Panc1 (cell line): ENCODE results near the gene EXOC3L4. TPM values are rescaled to one million over a fixed set of nuclear protein-coding genes. Genes with fewer than 3 reads are reported as not detected.
A peak's percentile ranks its signal among the peaks of the same experiment; 100 is the strongest.

Experiments
- ATAC-seq: fragments of 200-7000 bp; cut with Tn5 transposase; 2 replicates; pipeline ENCODE4 v1.9.1; 2020; ENCODE audit warnings: mild to moderate bottlenecking, moderate library complexity
- BruUV-seq: library from RNA; stranded (reverse); fragments of 400-500 nt; replicated peaks from 2 replicates; lab custom pipeline; 2021; lab: Mats Ljungman, UMichigan
- CTCF ChIA-PET: fragments of 300-600 bp; sonication (Branson Sonifier 250); formaldehyde crosslinking; loops from one replicate; lab custom pipeline; 2022; ENCODE audit warnings: antibody characterized with exemption; lab: Charles Lee
- POLR2A ChIA-PET: fragments of 300-600 bp; sonication (Branson Sonifier 250); formaldehyde crosslinking; loops from one replicate; lab custom pipeline; 2022; ENCODE audit warnings: antibody characterized with exemption; lab: Charles Lee
- DNase-seq: peaks from one replicate; pipeline ENCODE4 v3.0.0-alpha.2; 2010; ENCODE audit warnings: low read depth, low spot score
- H3K27ac ChIP-seq: 2 replicates; pipeline ENCODE4 v1.5.1; 2011; ENCODE audit warnings: mild to moderate bottlenecking, low read length, inconsistent platforms
- H3K27me3 ChIP-seq: fragments of 200-500 bp; sonication (Bioruptor generic); 2 replicates; pipeline ENCODE4 v1.6.0; 2014; ENCODE audit warnings: low read length, inconsistent platforms; ENCODE audit not compliant: control insufficient read depth, insufficient read depth
- H3K36me3 ChIP-seq: fragments of 200-500 bp; sonication (Bioruptor generic); 2 replicates; pipeline ENCODE4 v1.5.1; 2014; ENCODE audit warnings: inconsistent platforms, mild to moderate bottlenecking, low read length, moderate library complexity; ENCODE audit not compliant: control insufficient read depth, insufficient read depth
- H3K4me1 ChIP-seq: 2 replicates; pipeline ENCODE4 v1.5.1; 2011; ENCODE audit warnings: inconsistent platforms, mild to moderate bottlenecking, low read length, moderate library complexity; ENCODE audit not compliant: control insufficient read depth, insufficient read depth
- H3K4me3 ChIP-seq, 2 experiments: 2 replicates each; pipeline ENCODE4 v1.5.1; 2011 to 2012; ENCODE audit warnings: low read depth in 2 of 2, low read length in 2 of 2, mild to moderate bottlenecking in 2 of 2, inconsistent platforms in 1 of 2, moderate library complexity in 1 of 2
- H3K9me3 ChIP-seq: fragments of 200-500 bp; sonication (Bioruptor generic); 2 replicates; pipeline ENCODE4 v1.5.1; 2014; ENCODE audit warnings: low read depth, mild to moderate bottlenecking, inconsistent platforms, low read length, moderate library complexity; ENCODE audit not compliant: control insufficient read depth, insufficient read depth
- POLR2AphosphoS5 ChIP-seq: IDR thresholded peaks from 2 replicates; pipeline ENCODE4 v1.6.1; 2012; ENCODE audit warnings: mild to moderate bottlenecking, low read depth, low read length, moderate library complexity
- SIN3A ChIP-seq: IDR thresholded peaks from 2 replicates; pipeline ENCODE4 v1.6.1; 2012; ENCODE audit warnings: low read depth, mild to moderate bottlenecking, low read length, moderate library complexity, borderline replicate concordance; ENCODE audit not compliant: insufficient read depth
- TCF7L2 ChIP-seq: IDR thresholded peaks from 2 replicates; pipeline ENCODE4 v1.6.1; 2011; ENCODE audit warnings: mild to moderate bottlenecking, low read depth, low read length, inconsistent platforms
- in situ Hi-C: cut with HindIII; loops from 2 replicates; pipeline ENCODE4 v1.10.0; 2016; ENCODE audit warnings: low sequenced_read_pairs, low pct_unique_long_range_greater_than_20kb
- intact Hi-C: fragments of 100-400 bp; cut with micrococcal nuclease; formaldehyde crosslinking; loops from one replicate; pipeline ENCODE4 v1.10.0; 2022; ENCODE audit not compliant: unreplicated experiment
- total RNA-seq: library from RNA; stranded (reverse); gene quantifications from one replicate; pipeline ENCODE4 v1.2.1, GENCODE V29; 2021; ENCODE audit not compliant: unreplicated experiment
- TF ChIP-seq, protein P1 (sequence below), 2 experiments: IDR thresholded peaks; 2 replicates each; pipeline ENCODE4 v1.6.1; 2011 to 2012; ENCODE audit warnings: low read depth in 2 of 2, control low read depth in 1 of 2, low read length in 1 of 2, mild to moderate bottlenecking in 1 of 2, moderate library complexity in 1 of 2; ENCODE audit not compliant: insufficient read depth in 1 of 2
- TF ChIP-seq, protein P2 (sequence below): fragments of 450-650 bp; IDR thresholded peaks from 2 replicates; pipeline ENCODE4 v1.5.1; 2017; ENCODE audit warnings: mild to moderate bottlenecking

EXOC3L4 gene
- total RNA-seq, 1 experiment from 2014 or later: 2.6 TPM

DNA sequence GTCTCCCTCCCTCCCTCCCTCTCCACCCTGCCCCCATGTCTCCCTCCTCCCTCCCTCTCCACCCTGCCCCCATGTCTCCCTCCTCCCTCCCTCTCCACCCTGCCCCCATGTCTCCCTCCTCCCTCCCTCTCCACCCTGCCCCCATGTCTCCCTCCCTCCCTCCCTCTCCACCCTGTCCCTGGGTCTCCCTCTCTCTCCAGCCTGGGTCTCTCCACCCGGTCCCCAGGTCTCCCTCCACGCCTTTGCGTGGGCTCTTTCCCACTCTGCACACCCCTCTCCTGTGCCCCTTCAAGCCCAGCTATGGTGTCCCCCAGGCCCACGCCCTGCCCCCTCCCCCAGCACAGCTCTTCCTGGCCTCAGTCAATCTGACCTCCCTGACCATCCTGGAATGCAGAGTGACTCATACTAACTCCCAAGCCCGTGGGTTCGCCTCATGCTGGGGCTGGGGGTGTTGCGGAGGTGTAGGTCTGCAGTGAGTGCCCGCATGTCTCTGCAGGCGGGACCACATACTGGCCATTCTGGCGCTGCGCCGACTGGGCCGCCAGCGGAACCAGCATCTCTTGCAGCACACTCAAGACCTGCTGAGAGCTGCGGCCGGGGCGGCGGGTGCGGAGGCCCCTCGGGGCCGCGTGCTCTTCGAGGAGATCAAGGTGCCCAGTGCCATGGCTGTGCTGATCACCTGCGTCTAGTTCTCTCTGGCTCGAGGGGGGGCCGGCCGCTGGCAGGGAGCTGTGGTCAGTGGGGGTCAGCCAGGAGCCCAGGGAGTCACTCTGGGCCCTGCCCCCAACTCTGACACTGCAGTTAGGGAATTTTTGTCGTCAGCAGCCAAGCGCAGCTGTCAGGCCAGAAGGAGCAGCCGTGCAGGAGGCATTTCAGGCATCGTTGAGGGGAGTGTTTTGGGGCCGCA, 15.3 kb downstream of the EXOC3L4 start:
- Histone ChIP-seq H3K36me3 (no peaks in the 10 kb centered on the region), H3K27me3 (no peaks in the 10 kb centered on the region), H3K27ac (peak overlapping the region; percentile 82), H3K9me3 (no peaks in the 10 kb centered on the region), H3K4me3 (peak overlapping the region in 1 of 2 experiments; percentile 8; a peak in 1 of 4 replicates), H3K4me1 (peaks cover 59% of the 10 kb centered on the region)
- ATAC-seq: peak; percentile 67
- in situ Hi-C loops: no loop called here
- POLR2A ChIA-PET: no interaction called here
- no TSS peak for BruUV-seq
- intact Hi-C loops: loop anchor here (10.0 kb wide), 1 partner anchor 185 kb away; no protein-coding TSS in a partner anchor
- DNase-seq: no peak
- CTCF ChIA-PET: interaction anchor here (0.6 kb wide), 1 partner anchor 183 kb away, joined by 4 read pairs; no protein-coding TSS in a partner anchor
- TF ChIP-seq TCF7L2 (no peak), POLR2AphosphoS5 (no peak), SIN3A (no peak)
- TF ChIP-seq, protein P1, sequence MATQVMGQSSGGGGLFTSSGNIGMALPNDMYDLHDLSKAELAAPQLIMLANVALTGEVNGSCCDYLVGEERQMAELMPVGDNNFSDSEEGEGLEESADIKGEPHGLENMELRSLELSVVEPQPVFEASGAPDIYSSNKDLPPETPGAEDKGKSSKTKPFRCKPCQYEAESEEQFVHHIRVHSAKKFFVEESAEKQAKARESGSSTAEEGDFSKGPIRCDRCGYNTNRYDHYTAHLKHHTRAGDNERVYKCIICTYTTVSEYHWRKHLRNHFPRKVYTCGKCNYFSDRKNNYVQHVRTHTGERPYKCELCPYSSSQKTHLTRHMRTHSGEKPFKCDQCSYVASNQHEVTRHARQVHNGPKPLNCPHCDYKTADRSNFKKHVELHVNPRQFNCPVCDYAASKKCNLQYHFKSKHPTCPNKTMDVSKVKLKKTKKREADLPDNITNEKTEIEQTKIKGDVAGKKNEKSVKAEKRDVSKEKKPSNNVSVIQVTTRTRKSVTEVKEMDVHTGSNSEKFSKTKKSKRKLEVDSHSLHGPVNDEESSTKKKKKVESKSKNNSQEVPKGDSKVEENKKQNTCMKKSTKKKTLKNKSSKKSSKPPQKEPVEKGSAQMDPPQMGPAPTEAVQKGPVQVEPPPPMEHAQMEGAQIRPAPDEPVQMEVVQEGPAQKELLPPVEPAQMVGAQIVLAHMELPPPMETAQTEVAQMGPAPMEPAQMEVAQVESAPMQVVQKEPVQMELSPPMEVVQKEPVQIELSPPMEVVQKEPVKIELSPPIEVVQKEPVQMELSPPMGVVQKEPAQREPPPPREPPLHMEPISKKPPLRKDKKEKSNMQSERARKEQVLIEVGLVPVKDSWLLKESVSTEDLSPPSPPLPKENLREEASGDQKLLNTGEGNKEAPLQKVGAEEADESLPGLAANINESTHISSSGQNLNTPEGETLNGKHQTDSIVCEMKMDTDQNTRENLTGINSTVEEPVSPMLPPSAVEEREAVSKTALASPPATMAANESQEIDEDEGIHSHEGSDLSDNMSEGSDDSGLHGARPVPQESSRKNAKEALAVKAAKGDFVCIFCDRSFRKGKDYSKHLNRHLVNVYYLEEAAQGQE (IDR thresholded peaks at IDR 0.05; ENCODE audit: insufficient read depth in 1 of 2, low read depth in 2 of 2, low read length in 1 of 2): no peak
- TF ChIP-seq, protein P2, sequence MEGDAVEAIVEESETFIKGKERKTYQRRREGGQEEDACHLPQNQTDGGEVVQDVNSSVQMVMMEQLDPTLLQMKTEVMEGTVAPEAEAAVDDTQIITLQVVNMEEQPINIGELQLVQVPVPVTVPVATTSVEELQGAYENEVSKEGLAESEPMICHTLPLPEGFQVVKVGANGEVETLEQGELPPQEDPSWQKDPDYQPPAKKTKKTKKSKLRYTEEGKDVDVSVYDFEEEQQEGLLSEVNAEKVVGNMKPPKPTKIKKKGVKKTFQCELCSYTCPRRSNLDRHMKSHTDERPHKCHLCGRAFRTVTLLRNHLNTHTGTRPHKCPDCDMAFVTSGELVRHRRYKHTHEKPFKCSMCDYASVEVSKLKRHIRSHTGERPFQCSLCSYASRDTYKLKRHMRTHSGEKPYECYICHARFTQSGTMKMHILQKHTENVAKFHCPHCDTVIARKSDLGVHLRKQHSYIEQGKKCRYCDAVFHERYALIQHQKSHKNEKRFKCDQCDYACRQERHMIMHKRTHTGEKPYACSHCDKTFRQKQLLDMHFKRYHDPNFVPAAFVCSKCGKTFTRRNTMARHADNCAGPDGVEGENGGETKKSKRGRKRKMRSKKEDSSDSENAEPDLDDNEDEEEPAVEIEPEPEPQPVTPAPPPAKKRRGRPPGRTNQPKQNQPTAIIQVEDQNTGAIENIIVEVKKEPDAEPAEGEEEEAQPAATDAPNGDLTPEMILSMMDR: no peak

DNA sequence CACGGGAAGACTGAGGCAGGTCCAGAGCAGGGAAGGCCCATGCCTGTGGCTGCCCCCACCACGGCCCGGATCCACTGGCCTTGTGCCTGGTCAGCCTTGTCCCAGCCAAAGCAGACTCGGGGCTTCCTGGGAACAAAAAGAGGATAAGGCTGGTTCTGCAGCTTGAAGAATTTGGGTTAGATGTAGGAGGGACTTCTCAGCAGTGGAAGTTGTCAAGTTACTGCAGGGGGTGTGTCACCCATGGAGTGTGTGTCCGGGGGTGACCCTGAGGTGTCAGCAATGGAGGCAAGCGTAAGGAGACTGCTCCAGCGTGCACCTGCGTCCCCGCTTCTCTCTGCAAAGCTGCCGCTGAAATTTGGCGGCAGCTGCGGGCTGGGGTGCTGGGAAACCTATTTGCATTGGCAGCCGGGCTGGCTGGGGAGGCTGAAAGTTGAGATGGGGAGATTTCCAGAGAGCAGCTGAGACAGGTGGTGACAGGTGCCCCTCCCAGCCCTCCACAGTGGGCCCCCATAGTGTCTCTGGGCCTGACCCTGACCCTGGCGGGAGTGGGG, 16.2 kb downstream of the EXOC3L4 start:
- no peaks in the 10 kb centered on the region for H3K27me3 ChIP-seq
- no peaks in the 10 kb centered on the region for H3K36me3 ChIP-seq
- ATAC-seq (no peak), DNase-seq (no peak)
- no peaks in the 10 kb centered on the region for H3K9me3 ChIP-seq
- H3K4me1 ChIP-seq: peaks cover 56% of the 10 kb centered on the region
- TF ChIP-seq, protein P2: no peak
- TF ChIP-seq TCF7L2 (no peak), POLR2AphosphoS5 (no peak), SIN3A (no peak)
- TF ChIP-seq, protein P1 (IDR thresholded peaks at IDR 0.05; ENCODE audit: insufficient read depth in 1 of 2, low read depth in 2 of 2, low read length in 1 of 2): no peak
- ChIA-PET CTCF (no interaction called here), POLR2A (interaction anchor here (0.6 kb wide), 1 partner anchor 349 kb away, joined by 3 read pairs; no protein-coding TSS in a partner anchor)
- intact Hi-C loops (no loop called here), in situ Hi-C loops (no loop called here)
- H3K4me3 ChIP-seq: no peak overlapping the region
- H3K27ac ChIP-seq: peak overlapping the region; percentile 82
- BruUV-seq: no TSS peak
